ENCODE measurements around the gene TCF7L2.

The TCF7L2 gene

GRCh38 chr10:113045147-113046055, 95.4 kb downstream of the TCF7L2 start:
- no peak for DNase-seq (ENCODE audit: low spot score)

DNA sequence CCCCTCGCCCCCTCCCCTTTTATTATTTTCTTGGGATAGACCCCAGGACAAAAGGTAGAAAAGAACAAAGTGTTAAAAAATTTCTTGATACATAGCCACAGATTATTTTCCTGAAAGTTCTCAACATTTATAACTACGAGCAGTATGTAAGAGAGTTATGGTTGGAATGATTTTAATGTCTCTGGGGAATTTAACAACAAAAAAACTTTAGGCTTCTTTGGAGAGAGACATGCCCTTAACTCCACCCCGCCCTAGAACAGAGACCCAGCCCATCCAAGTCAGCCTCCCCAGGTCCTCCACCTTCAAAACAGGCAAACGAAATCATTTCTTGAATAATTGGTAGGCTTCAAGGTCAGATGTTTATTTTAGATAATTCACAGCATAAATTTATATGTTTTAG, 97.1 kb downstream of the TCF7L2 start:
- DNase-seq (ENCODE audit: low spot score): no peak

GRCh38 chr10:113047605-113047962, 97.5 kb downstream of the TCF7L2 start:
- DNase-seq (ENCODE audit: low spot score): no peak

- DNase-seq (ENCODE audit: low spot score): no peak
These were observed 98.1 kb downstream of the TCF7L2 start for GRCh38 chr10:113047963-113048781.

DNA sequence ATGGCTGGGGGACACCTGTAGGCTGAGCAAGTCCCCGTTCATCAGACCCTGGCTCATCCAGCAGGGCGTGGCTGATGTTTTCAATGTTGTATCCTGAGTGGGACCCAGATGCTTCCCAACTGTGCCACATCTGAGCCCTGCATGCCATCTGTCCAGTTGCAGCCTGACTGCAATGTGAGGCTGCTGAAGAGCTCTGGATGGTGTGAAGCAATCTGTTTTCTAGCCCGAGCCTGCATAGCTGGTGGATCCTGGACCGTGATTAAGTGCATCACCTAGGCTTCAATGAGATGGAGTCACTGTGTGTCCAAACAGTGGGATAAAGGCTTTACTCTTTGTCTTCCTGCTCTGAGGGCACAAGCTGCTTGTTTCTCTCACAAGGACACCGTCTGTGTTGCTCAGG, 99.8 kb downstream of the TCF7L2 start:
- no peak for DNase-seq (ENCODE audit: low spot score)

DNA sequence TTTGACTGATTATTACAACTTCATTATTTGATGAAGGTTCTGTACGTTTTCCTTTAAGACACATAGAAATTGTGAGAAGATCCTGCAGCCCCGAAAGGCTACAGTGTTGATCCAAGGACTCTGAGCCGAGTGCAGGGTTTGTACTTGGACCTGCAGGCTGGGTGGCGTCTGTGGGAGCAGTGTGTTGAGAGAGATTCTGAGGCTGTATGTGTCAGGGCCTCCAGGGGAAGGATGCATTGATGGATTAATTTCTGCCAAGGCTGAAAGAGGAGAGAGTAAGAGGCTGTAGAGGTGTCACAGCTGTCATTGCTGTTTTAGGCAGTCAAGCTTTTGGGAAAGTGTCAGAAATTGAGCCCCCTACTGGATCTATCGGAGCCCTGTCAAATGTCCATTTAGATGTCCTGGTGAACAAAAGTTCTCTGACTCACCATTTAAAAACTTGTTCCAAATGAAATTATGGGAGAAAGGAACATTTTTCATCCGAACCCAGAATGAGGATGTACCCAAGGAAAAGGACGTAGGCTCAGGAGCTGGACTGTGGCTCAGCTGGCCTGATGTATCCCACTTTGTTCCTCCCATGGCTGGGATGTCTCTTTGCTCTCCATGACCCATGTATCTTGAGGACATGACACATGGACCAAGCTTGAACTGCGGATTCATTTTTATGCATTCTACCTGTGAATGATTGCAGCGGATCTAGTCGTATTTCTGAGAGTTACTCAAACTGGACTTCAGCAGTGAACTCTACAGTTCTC, 102.2 kb downstream of the TCF7L2 start:
- DNase-seq (ENCODE audit: low spot score): no peak

DNA sequence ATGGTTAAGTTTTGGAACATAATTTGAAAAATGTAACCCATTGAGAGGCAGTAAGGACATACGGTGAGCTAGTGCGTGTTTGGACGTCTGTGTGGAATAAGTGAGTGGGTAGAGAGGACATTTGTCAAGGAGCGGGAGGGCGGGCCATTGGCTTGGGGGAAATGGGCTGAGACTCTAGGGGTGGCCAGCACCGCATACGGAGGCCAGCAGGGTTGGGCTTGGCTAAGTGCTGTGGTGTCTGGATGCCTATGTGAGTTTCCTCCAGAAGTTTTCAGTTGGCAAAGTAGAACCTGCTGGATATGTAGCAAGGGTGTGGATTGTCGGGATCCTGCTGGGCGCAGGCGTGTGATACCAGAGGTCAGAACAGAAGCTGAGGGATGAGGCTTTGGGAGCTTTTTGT, 103.0 kb downstream of the TCF7L2 start:
- DNase-seq (ENCODE audit: low spot score): no peak

GRCh38 chr10:113053881-113054280, 103.8 kb downstream of the TCF7L2 start:
- DNase-seq (ENCODE audit: low spot score): no peak

DNA sequence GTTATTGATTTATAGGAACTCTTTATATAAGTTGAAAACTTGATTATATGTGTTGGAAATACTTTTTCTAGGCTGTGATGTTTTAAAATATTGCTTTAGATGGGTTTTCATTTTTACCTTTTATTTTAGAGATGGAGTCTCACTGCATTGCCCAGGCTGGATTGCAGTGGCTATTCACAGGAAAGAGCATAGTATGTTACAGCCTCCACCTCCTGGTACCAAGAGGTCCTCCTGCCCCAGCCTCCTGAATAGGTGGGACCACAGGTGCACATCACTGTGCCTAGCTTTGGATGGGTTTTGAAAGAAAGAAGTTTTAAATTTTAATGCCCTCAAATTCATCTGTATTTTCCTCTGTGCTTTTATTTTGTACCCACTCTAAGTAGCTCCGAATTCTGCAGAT, 105.4 kb downstream of the TCF7L2 start:
- DNase-seq (ENCODE audit: low spot score): no peak

GRCh38 chr10:113056030-113056429, 106.0 kb downstream of the TCF7L2 start:
- DNase-seq (ENCODE audit: low spot score): no peak

DNA sequence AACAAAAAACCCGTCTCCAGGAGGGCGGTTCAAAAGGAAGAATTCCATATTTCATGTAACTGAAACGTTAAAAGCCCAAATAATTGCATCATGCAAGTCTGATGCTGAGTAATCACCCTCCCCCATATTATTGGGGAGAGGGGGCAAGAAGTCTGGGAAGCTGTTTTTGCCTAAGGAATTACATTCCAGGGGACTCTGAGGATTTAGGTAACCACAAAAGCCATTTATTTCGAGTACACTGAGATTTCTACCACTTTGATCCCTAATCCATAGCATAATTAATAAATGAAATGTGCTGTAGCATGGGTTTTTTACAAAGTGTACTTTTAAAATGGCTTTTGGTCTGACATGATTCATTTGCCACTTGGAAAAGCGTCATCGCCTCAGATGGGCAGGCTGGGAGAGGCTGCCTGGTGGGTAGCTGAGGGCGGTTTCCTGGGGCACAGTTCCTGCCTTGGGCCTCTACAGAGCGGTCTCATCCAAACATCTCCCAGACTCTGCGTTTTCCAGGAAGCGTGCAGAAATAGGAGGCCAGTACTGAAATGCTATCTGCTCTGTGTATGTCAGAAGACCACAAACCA, 106.5 kb downstream of the TCF7L2 start:
- no peak for DNase-seq (ENCODE audit: low spot score)

- no peak for DNase-seq (ENCODE audit: low spot score)
These were observed 108.0 kb downstream of the TCF7L2 start for GRCh38 chr10:113057948-113058522.

- no peak for DNase-seq (ENCODE audit: low spot score)
These were observed 108.7 kb downstream of the TCF7L2 start for GRCh38 chr10:113058523-113059370.

DNA sequence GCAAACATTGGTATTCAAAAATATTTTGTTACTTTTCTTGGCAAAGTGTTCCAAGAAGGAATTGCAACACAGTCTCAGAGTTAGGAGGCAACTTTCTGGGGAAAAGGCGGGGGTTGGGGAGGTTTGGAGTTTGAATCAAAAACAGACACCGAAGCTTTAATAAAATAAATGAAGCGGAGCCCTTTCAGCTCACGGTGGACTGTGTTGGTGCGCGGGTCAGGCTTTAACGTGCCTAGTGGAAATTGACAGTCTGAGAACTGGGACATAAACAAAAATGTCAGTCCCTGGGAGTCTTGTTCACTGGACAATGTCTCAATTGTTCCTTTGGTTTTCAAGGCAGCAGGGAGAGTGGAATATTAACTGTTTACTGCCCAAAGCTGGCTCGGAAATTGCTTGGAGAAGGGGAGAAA, 109.3 kb downstream of the TCF7L2 start:
- no peak for DNase-seq (ENCODE audit: low spot score)

- DNase-seq (ENCODE audit: low spot score): no peak
These were observed 110.4 kb downstream of the TCF7L2 start for GRCh38 chr10:113060201-113061053.

DNA sequence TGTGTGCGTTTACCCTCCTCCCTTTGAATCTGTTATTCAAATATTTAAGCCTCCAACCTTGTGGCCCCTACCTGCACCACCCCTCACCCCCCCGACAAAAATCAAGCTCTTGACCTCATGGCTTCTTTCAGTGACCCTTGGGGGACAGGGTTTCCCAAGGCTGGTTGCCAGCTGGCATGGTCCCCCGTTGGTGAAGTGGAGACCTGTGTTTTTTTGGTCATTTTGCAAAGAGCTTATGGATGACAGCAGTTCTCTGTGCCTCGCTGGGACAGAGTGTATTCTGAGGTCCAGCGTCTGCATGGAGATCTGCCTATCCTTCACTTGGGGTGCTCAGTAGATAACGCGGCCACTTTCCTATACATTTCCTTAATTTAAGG, 111.0 kb downstream of the TCF7L2 start:
- no peak for DNase-seq (ENCODE audit: low spot score)

GRCh38 chr10:113061557-113061956, 111.5 kb downstream of the TCF7L2 start:
- DNase-seq (ENCODE audit: low spot score): no peak

- no peak for DNase-seq (ENCODE audit: low spot score)
These were observed 113.3 kb downstream of the TCF7L2 start for GRCh38 chr10:113063043-113063967.

GRCh38 chr10:113064039-113064438, 114.0 kb downstream of the TCF7L2 start:
- DNase-seq (ENCODE audit: low spot score): no peak

Data from CD4-positive, alpha-beta T cell treated with Interleukin-6 at 100 ng/mL for 8 hours (primary cell).